NCI-H2107 treated with DMSO at 0.1 percent for 48 hours (cell line): ENCODE measurements around the gene CDC42.
"Not testable (repeated sequence)": the region's sequence is repeated elsewhere in the genome, so short reads cannot be mapped to it uniquely, and the experiment has no call there.

Experiments
- DNase-seq: peaks from one replicate; lab custom pipeline; 2025; ENCODE audit not compliant: unreplicated experiment; lab: John Stamatoyannopoulos, UW

The CDC42 gene

GRCh38 chr1:22052115-22053016 is at the start of gene CDC42:
TSS of gene CDC42 (plus strand) at chr1:22052709. CDS start at chr1:22078479, 25,770 bp downstream.
- DNase-seq, result peak; percentile 64

GRCh38 chr1:22002875-22003274 is 49.6 kb upstream of the CDC42 start:
- DNase-seq, result not testable (repeated sequence)

GRCh38 chr1:22003959-22004358 is 48.5 kb upstream of the CDC42 start:
- DNase-seq, result not testable (repeated sequence)

GRCh38 chr1:22005261-22006149 is 47.0 kb upstream of the CDC42 start:
- not testable (repeated sequence) for DNase-seq

- DNase-seq, result not testable (repeated sequence)
These were observed 45.8 kb upstream of the CDC42 start for GRCh38 chr1:22006736-22007135.

GRCh38 chr1:22007262-22007661 is 45.2 kb upstream of the CDC42 start:
- not testable (repeated sequence) for DNase-seq

- not testable (repeated sequence) for DNase-seq
These were observed 42.9 kb upstream of the CDC42 start for GRCh38 chr1:22009566-22009965.

- not testable (repeated sequence) for DNase-seq
These were observed 39.8 kb upstream of the CDC42 start for GRCh38 chr1:22012752-22013151.

- not testable (repeated sequence) for DNase-seq
These were observed 37.8 kb upstream of the CDC42 start for GRCh38 chr1:22014575-22015206.

GRCh38 chr1:22018583-22019559 is 33.6 kb upstream of the CDC42 start:
- no peak for DNase-seq

- DNase-seq, result no peak
These were observed 31.4 kb upstream of the CDC42 start for GRCh38 chr1:22021061-22021460.

- no peak for DNase-seq
These were observed 27.8 kb upstream of the CDC42 start for GRCh38 chr1:22024485-22025367.

GRCh38 chr1:22025368-22026155 is 26.9 kb upstream of the CDC42 start:
- DNase-seq, result peak; percentile 75

GRCh38 chr1:22026924-22027289 is 25.6 kb upstream of the CDC42 start:
- DNase-seq, result no peak

GRCh38 chr1:22030057-22030456 is 22.5 kb upstream of the CDC42 start:
- DNase-seq, result no peak

GRCh38 chr1:22030473-22030872 is 22.0 kb upstream of the CDC42 start:
- DNase-seq, result no peak

GRCh38 chr1:22031214-22031962 is 21.1 kb upstream of the CDC42 start:
- no peak for DNase-seq

GRCh38 chr1:22034834-22035233 is 17.7 kb upstream of the CDC42 start:
- DNase-seq, result not testable (repeated sequence)
